Hindlimb muscle (tissue), 1 donor: Measurements from ENCODE around the gene CELF5. TPM values are rescaled to one million over a fixed set of nuclear protein-coding genes. Genes with fewer than 3 reads are reported as not detected.

ENCODE experiments used
- polyA plus RNA-seq: library from polyadenylated mRNA; unstranded; fragments of 120-200 nt; gene quantifications from one replicate; pipeline ENCODE4 v1.2.1, GENCODE V29; 2013; ENCODE audit not compliant: insufficient read length

CELF5 gene
- polyA plus RNA-seq, 1 donor, result 0.08 TPM

Other genes with a start within 250 kb of the CELF5 start
- gene TLE6, start 247.1 kb upstream of the CELF5 start, polyA plus RNA-seq, result 0.74 TPM
- gene TLE2, start 195.4 kb upstream of the CELF5 start, polyA plus RNA-seq, result 30.8 TPM
- gene TLE5, start 162.2 kb upstream of the CELF5 start, polyA plus RNA-seq, result 691 TPM
- 66.2 TPM for gene GNA11, start 130.3 kb upstream of the CELF5 start, polyA plus RNA-seq
- gene GNA15, start 88.6 kb upstream of the CELF5 start, polyA plus RNA-seq, result 2.6 TPM
- gene S1PR4, start 45.9 kb upstream of the CELF5 start, polyA plus RNA-seq, result 0.34 TPM
- gene NCLN, start 38.7 kb upstream of the CELF5 start, polyA plus RNA-seq, result 35.9 TPM
- gene NFIC, start 141.9 kb downstream of the CELF5 start, polyA plus RNA-seq, result 51.4 TPM